ENCODE data around the gene ZNF324.

DNA sequence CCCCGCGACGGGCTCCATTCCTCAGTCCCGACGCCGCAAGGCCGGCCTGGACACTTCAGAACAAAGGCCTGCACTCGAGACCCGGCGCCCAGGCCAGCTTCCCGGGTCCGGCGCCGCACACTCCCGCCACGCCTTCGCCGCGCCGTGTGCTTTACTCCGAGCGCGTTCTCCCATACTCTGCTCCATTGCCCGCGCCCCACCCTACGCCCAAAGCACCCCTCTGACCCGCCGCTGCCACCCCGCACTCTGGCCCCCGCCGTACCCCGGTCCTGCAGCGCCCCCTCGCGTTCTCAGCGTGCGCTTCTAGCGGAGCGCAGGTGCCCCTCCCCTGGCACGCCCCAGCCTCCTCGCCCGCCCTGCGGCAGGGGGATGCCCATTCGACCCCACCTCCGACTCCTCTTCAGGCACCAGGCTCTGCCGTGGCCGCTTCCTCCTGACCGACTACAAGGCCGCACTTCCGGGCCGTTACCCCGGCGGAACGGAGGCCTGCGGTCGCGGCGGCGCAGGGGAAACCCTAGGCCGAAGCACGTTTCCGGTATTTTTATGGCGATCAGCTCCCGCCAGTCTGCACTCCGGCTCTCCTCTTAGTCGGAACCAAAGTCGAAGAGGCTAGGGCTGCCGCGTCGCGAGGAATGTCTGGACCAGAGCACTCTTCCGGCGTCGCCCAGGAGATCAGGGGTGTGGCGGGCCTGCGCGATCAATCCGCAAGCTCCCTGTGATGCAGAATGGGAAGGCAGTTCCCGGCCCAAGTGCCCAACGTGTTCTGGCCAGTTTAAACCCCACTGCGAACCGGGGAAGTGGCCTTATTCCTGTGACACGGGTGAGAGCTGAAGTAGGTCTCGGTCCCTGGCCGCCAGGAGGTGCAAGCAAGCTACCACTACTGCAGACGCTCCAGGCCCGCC lies 52.7 kb downstream of the ZNF324 start, which contains the start of gene ZBTB45:
- TF ChIP-seq, protein P1, sequence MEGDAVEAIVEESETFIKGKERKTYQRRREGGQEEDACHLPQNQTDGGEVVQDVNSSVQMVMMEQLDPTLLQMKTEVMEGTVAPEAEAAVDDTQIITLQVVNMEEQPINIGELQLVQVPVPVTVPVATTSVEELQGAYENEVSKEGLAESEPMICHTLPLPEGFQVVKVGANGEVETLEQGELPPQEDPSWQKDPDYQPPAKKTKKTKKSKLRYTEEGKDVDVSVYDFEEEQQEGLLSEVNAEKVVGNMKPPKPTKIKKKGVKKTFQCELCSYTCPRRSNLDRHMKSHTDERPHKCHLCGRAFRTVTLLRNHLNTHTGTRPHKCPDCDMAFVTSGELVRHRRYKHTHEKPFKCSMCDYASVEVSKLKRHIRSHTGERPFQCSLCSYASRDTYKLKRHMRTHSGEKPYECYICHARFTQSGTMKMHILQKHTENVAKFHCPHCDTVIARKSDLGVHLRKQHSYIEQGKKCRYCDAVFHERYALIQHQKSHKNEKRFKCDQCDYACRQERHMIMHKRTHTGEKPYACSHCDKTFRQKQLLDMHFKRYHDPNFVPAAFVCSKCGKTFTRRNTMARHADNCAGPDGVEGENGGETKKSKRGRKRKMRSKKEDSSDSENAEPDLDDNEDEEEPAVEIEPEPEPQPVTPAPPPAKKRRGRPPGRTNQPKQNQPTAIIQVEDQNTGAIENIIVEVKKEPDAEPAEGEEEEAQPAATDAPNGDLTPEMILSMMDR (IDR thresholded peaks at IDR 0.05): peak; percentile 47 to 92 (median 75)
- TF ChIP-seq POLR2A (IDR thresholded peaks at IDR 0.05): peak; percentile 43 to 85 (median 75)

Data from body of pancreas (tissue), 4 donors.